K562 (cell line): ENCODE results near the gene YIPF2. TPM values are rescaled to one million over a fixed set of nuclear protein-coding genes. Genes with fewer than 3 reads are reported as not detected.

Experiments used
- ADNP ChIP-seq: fragments of 200-800 bp; sonication (Bioruptor generic); IDR thresholded peaks from 2 replicates; pipeline ENCODE4 v1.6.1; 2016; ENCODE audit warnings: missing genetic modification characterization, missing compliant biosample characterization
- ARID1B ChIP-seq: fragments of 450-650 bp; IDR thresholded peaks from 2 replicates; pipeline ENCODE4 v1.6.1; 2016; ENCODE audit warnings: antibody characterized with exemption, mild to moderate bottlenecking, inconsistent platforms
- BHLHE40 ChIP-seq: IDR thresholded peaks from 2 replicates; pipeline ENCODE4 v1.6.1; 2011; ENCODE audit warnings: low read length, improper control_type of control experiment
- CAMTA2 ChIP-seq: fragments of 250-450 bp; sonication (Bioruptor Pico); conservative IDR thresholded peaks from 2 replicates; pipeline ENCODE4 v1.5.1; 2022
- E2F3 ChIP-seq: fragments of 250-450 bp; sonication (Bioruptor Pico); IDR thresholded peaks from 2 replicates; pipeline ENCODE4 v1.4.0; 2020; ENCODE audit warnings: mild to moderate bottlenecking
- GATA2 ChIP-seq: sonication (generic); formaldehyde crosslinking; IDR thresholded peaks from 2 replicates; pipeline ENCODE4 v1.4.0; 2020; ENCODE audit warnings: mild to moderate bottlenecking, missing genetic modification reagents
- GTF2F1 ChIP-seq: IDR thresholded peaks from 2 replicates; pipeline ENCODE4 v1.6.1; 2011; ENCODE audit warnings: low read depth, low read length, improper control_type of control experiment
- HEY1 ChIP-seq: fragments of 250-450 bp; sonication (Bioruptor Pico); IDR thresholded peaks from 2 replicates; pipeline ENCODE4 v1.5.0; 2020; ENCODE audit warnings: mild to moderate bottlenecking, moderate library complexity, borderline replicate concordance
- HNRNPH1 ChIP-seq: fragments of 200-400 bp; formaldehyde crosslinking; optimal IDR thresholded peaks from 2 replicates; pipeline ENCODE3; 2017; ENCODE audit warnings: low read depth, mild to moderate bottlenecking, low read length, moderate library complexity
- KLF16 ChIP-seq: IDR thresholded peaks from 2 replicates; pipeline ENCODE4 v1.6.1; 2016; ENCODE audit warnings: antibody characterized with exemption
- LEF1 ChIP-seq: fragments of 450-650 bp; IDR thresholded peaks from 2 replicates; pipeline ENCODE4 v1.6.1; 2016; ENCODE audit warnings: mild to moderate bottlenecking
- MTF1 ChIP-seq: fragments of 250-450 bp; sonication (Bioruptor Pico); IDR thresholded peaks from 2 replicates; pipeline ENCODE4 v1.9.0; 2021; ENCODE audit warnings: moderate library complexity, mild to moderate bottlenecking, inconsistent platforms, borderline replicate concordance
- NR1H2 ChIP-seq: sonication (generic); formaldehyde crosslinking; IDR thresholded peaks from 2 replicates; pipeline ENCODE4 v1.4.0; 2020; ENCODE audit warnings: mild to moderate bottlenecking, missing genetic modification reagents
- SRF ChIP-seq, 2 experiments: fragments of 250-450, 450-650 bp in 1 of 2; sonication (Bioruptor Pico) in 1 of 2; sonication (generic) in 1 of 2; formaldehyde crosslinking; IDR thresholded peaks; 2 replicates each; pipeline versions ENCODE4 v1.5.0 to v1.5.1; 2020 to 2022; ENCODE audit warnings: mild to moderate bottlenecking in 1 of 2, missing genetic modification reagents in 1 of 2
- TARDBP ChIP-seq: fragments of 450-650 bp; IDR thresholded peaks from 2 replicates; pipeline ENCODE4 v1.6.1; 2016
- ZBTB1 ChIP-seq: sonication (generic); formaldehyde crosslinking; IDR thresholded peaks from 2 replicates; pipeline ENCODE4 v1.8.1; 2023; ENCODE audit warnings: missing genetic modification reagents, low read depth, mild to moderate bottlenecking, borderline replicate concordance
- ZC3H8 ChIP-seq: fragments of 450-650 bp; IDR thresholded peaks from 2 replicates; pipeline ENCODE4 v1.6.1; 2017
- ZNF23 ChIP-seq: fragments of 250-450 bp; sonication (Bioruptor Pico); IDR thresholded peaks from 2 replicates; pipeline ENCODE4 v1.4.0; 2020; ENCODE audit warnings: mild to moderate bottlenecking
- ZNF77 ChIP-seq: fragments of 250-450 bp; sonication (Bioruptor Pico); IDR thresholded peaks from 2 replicates; pipeline ENCODE4 v1.5.0; 2020
- polyA plus RNA-seq, 8 experiments: library from polyadenylated mRNA; depleted of rRNA in 4 of 8; stranded (reverse) in 5 of 8; unstranded in 3 of 8; fragments of >200 nt; fragmentation: Nextera tagmentation in 2 of 8; fragmentation: Illumina TruSeq in 1 of 8; extraction: Ambion mirVana in 2 of 8; extraction: Trizol in 1 of 8; gene quantifications; 2 replicates each; pipeline versions ENCODE4 v1.2.1 to v1.2.3, GENCODE V29; 2011 to 2014; ENCODE audit warnings: inconsistent platforms in 1 of 8, missing spikeins in 1 of 8
- total RNA-seq, 7 experiments: library from RNA; depleted of rRNA in 6 of 7; stranded (reverse); fragments of >200 nt in 6 of 7; fragmentation: Illumina TruSeq in 2 of 7; extraction: Trizol in 2 of 7; gene quantifications; 2 replicates each; pipeline versions ENCODE4 v1.2.1 to v1.2.3, GENCODE V29; 2011 to 2021; ENCODE audit warnings: low replicate concordance in 1 of 7
- TF ChIP-seq, protein P1 (sequence below): sonication (generic); formaldehyde crosslinking; IDR thresholded peaks from 2 replicates; pipeline ENCODE4 v1.8.0; 2022; ENCODE audit warnings: mild to moderate bottlenecking, missing genetic modification reagents
- TF ChIP-seq, protein P2 (sequence below): sonication (generic); formaldehyde crosslinking; IDR thresholded peaks from 2 replicates; pipeline ENCODE4 v1.8.1; 2023; ENCODE audit warnings: mild to moderate bottlenecking, missing genetic modification reagents, moderate library complexity
- TF ChIP-seq, protein P3 (sequence below): sonication (generic); formaldehyde crosslinking; IDR thresholded peaks from 2 replicates; pipeline ENCODE4 v1.8.0; 2023; ENCODE audit warnings: mild to moderate bottlenecking, missing genetic modification reagents

Gene YIPF2
- total and polyA plus RNA-seq, 9 of the 15 experiments (the other 6 are each of a cell fraction or from before 2014, with no cell fraction given), result 1.3 to 65.2 (median 31.6) TPM

DNA sequence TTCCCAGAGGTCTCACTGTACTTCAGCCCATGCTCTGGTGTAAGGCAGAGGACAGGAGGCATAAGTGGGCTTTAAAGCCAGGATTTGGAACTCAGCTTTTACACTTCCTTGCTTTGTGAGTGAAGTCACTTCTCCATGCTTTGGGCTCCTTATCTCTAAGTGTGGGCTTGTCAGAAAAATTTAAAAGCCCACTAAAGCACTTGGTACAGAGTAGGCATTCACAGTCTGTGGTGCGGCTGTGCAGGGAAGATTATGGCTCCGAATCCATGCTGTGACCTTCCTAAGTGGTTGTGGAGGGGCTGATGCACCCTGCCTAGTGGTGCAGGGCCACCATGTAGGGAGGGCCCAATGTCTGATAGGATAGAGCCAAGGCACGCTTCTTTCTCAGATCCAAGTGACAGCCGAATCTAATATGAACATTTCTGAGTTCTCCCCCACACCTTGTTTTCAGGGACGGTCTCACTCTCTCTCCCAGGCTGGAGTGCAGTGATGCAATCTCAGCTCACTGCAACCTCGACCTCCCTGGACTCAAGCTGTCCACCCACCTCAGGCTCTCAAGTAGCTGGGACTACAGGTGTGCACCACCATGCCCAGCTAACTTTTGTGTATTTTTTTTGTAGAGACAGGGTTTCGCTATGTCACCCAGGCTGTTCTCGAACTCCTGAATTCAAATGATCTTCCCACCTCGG, 7.1 kb upstream of the YIPF2 start (continued):
- no peak for TF ChIP-seq MTF1 (CRISPR knock-in tag)
- TF ChIP-seq HNRNPH1, result no peak
- TF ChIP-seq, protein P1, sequence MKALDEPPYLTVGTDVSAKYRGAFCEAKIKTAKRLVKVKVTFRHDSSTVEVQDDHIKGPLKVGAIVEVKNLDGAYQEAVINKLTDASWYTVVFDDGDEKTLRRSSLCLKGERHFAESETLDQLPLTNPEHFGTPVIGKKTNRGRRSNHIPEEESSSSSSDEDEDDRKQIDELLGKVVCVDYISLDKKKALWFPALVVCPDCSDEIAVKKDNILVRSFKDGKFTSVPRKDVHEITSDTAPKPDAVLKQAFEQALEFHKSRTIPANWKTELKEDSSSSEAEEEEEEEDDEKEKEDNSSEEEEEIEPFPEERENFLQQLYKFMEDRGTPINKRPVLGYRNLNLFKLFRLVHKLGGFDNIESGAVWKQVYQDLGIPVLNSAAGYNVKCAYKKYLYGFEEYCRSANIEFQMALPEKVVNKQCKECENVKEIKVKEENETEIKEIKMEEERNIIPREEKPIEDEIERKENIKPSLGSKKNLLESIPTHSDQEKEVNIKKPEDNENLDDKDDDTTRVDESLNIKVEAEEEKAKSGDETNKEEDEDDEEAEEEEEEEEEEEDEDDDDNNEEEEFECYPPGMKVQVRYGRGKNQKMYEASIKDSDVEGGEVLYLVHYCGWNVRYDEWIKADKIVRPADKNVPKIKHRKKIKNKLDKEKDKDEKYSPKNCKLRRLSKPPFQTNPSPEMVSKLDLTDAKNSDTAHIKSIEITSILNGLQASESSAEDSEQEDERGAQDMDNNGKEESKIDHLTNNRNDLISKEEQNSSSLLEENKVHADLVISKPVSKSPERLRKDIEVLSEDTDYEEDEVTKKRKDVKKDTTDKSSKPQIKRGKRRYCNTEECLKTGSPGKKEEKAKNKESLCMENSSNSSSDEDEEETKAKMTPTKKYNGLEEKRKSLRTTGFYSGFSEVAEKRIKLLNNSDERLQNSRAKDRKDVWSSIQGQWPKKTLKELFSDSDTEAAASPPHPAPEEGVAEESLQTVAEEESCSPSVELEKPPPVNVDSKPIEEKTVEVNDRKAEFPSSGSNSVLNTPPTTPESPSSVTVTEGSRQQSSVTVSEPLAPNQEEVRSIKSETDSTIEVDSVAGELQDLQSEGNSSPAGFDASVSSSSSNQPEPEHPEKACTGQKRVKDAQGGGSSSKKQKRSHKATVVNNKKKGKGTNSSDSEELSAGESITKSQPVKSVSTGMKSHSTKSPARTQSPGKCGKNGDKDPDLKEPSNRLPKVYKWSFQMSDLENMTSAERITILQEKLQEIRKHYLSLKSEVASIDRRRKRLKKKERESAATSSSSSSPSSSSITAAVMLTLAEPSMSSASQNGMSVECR (CRISPR knock-in tag), result peak; percentile 43; the same call in 1 of the 2 replicates
- no peak for TF ChIP-seq GTF2F1
- TF ChIP-seq ZNF77 (CRISPR knock-in tag), result no peak
- no peak for TF ChIP-seq HEY1 (CRISPR knock-in tag)
- peak; percentile 75 for TF ChIP-seq ARID1B
- TF ChIP-seq ZNF23 (CRISPR knock-in tag), result no peak
- no peak for TF ChIP-seq CAMTA2
- no peak for TF ChIP-seq E2F3 (CRISPR knock-in tag)
- TF ChIP-seq BHLHE40, result no peak
- TF ChIP-seq, protein P2, sequence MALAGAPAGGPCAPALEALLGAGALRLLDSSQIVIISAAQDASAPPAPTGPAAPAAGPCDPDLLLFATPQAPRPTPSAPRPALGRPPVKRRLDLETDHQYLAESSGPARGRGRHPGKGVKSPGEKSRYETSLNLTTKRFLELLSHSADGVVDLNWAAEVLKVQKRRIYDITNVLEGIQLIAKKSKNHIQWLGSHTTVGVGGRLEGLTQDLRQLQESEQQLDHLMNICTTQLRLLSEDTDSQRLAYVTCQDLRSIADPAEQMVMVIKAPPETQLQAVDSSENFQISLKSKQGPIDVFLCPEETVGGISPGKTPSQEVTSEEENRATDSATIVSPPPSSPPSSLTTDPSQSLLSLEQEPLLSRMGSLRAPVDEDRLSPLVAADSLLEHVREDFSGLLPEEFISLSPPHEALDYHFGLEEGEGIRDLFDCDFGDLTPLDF, result no peak
- peak; percentile 65 for TF ChIP-seq GATA2 (CRISPR knock-in tag)
- TF ChIP-seq, protein P3, sequence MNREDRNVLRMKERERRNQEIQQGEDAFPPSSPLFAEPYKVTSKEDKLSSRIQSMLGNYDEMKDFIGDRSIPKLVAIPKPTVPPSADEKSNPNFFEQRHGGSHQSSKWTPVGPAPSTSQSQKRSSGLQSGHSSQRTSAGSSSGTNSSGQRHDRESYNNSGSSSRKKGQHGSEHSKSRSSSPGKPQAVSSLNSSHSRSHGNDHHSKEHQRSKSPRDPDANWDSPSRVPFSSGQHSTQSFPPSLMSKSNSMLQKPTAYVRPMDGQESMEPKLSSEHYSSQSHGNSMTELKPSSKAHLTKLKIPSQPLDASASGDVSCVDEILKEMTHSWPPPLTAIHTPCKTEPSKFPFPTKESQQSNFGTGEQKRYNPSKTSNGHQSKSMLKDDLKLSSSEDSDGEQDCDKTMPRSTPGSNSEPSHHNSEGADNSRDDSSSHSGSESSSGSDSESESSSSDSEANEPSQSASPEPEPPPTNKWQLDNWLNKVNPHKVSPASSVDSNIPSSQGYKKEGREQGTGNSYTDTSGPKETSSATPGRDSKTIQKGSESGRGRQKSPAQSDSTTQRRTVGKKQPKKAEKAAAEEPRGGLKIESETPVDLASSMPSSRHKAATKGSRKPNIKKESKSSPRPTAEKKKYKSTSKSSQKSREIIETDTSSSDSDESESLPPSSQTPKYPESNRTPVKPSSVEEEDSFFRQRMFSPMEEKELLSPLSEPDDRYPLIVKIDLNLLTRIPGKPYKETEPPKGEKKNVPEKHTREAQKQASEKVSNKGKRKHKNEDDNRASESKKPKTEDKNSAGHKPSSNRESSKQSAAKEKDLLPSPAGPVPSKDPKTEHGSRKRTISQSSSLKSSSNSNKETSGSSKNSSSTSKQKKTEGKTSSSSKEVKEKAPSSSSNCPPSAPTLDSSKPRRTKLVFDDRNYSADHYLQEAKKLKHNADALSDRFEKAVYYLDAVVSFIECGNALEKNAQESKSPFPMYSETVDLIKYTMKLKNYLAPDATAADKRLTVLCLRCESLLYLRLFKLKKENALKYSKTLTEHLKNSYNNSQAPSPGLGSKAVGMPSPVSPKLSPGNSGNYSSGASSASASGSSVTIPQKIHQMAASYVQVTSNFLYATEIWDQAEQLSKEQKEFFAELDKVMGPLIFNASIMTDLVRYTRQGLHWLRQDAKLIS, result no peak
- TF ChIP-seq ADNP (tag), result no peak
- TF ChIP-seq ZC3H8, result no peak
- TF ChIP-seq LEF1, result no peak
- no peak for TF ChIP-seq ZBTB1 (CRISPR knock-in tag)
- peak in 1 of 2 experiments; percentile 89; a peak in 1 of 4 replicates for TF ChIP-seq SRF (CRISPR knock-in tag; IDR thresholded peaks at IDR 0.05)
- no peak for TF ChIP-seq TARDBP
- 0 out of 2 replicates have a peak, but pooled peaks have one; percentile 17 for TF ChIP-seq KLF16
- no peak for TF ChIP-seq NR1H2 (CRISPR knock-in tag)
